ENCODE data around the gene MTRF1L.

- TF ChIP-seq CTCF (IDR thresholded peaks at IDR 0.05) (no peak), EP300 (IDR thresholded peaks at IDR 0.05; ENCODE audit: borderline replicate concordance in 1 of 2, low read depth in 1 of 2, low read length in 1 of 2) (no peak), RAD21 (IDR thresholded peaks at IDR 0.05; ENCODE audit: low read length) (no peak), USF2 (IDR thresholded peaks at IDR 0.05; ENCODE audit: borderline replicate concordance, low read depth, low read length) (no peak), RFX5 (IDR thresholded peaks at IDR 0.05; ENCODE audit: low read length) (no peak), SMC3 (IDR thresholded peaks at IDR 0.05; ENCODE audit: low read depth, low read length) (no peak), POLR2AphosphoS5 (IDR thresholded peaks at IDR 0.05; ENCODE audit: low read depth, low read length) (no peak), SIN3A (IDR thresholded peaks at IDR 0.05; ENCODE audit: borderline replicate concordance, low read depth, low read length) (no peak)
Observed at GRCh38 chr6:152980656-152981055, 21.9 kb downstream of the MTRF1L start.

Data from SK-N-SH (cell line).